NCI-H2227 treated with DMSO at 0.1 percent for 48 hours (cell line): Measurements from ENCODE around the gene TTBK1.

ENCODE experiments used
- DNase-seq: peaks from one replicate; lab custom pipeline; 2025; lab: John Stamatoyannopoulos, UW

The TTBK1 gene

DNA sequence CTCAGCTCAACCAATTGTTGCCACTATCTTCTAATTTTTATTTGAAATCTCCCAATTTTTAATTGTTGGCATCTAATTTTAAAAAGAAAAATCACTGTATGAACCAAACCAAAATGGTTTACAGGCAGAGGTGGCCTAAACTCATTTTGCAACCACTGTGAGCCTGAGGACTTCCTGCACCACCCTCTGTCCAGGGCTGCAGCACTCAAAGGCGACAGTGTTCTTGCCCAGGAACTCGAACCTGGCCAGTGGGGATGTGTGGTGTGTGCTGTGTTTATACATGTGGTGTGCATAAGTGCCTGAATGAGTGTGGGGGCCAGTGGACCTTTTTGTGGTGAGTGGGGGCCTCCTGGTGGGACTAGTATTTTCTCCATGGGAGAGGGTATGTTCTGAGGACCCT is 30.4 kb downstream of the TTBK1 start:
- no peak for DNase-seq

DNA sequence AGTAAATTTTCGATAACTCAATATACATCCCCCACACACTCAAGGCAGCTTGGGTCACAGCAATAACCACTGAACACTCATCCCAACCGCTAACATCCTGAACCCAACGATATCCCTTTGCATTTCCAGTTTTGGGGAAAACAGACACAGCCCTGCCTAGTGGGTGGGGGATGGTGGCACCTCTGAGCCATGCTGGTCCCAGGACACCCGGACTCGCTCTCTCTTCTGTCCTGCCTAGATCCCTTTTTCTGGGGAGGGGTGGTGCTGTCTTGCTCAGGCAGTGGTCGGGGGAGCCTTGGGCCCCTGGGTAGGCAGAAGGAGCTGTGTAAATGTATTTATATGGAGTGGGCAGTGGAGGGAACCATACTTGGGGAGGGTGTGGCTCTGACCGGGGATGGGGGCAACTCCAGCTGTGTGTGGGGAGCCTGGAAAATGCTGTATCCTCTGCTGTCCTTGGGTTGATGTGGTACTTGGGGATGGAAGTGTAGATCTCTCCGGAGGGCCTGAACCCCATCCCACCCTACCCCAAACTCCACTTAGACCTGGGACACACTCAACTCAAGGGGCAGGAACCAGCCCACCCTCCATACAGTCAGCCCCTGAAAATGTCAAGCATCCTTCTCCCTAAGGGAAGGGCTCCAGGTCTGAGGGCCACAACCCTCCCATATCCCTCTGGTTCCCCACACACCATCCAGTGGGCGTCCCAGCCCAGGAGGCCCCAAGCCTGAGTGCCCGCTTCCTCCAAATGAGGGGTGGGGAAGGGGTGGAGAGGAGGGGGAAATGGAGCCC is 31.0 kb downstream of the TTBK1 start:
- DNase-seq = no peak

DNA sequence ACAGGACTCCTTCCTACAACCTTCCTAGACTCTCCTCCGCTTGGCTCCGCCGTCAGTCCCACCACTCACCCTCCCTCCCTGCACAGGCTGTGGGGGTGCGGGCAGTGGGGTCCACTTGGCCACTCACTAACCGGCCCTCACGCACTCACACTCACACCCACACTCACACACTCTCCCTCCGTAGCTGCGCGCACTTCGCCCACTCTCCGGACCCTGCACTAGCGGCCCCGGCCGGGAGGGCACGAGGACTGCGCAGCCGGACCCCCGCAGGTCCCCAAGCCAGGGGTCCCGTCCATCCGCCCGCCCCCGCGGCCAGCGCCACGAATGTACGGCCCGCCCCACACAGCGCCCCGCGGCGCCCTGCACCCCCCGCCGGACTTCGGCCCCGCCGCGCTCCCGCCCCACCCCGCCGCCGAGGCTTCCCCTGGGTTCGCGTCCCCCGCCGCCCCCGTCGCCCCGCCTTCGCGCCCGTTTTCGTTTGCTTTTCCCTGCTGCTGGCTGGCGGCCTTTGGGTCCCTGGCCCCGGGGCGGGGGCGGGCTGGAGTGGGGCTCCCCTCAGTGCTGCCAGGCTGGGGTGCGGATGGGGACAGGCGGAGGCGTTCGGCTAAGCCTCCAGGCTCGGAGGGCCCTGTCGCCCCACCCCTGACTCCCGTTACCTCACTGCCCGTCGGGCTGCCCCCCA is 31.8 kb downstream of the TTBK1 start:
- no peak for DNase-seq

DNA sequence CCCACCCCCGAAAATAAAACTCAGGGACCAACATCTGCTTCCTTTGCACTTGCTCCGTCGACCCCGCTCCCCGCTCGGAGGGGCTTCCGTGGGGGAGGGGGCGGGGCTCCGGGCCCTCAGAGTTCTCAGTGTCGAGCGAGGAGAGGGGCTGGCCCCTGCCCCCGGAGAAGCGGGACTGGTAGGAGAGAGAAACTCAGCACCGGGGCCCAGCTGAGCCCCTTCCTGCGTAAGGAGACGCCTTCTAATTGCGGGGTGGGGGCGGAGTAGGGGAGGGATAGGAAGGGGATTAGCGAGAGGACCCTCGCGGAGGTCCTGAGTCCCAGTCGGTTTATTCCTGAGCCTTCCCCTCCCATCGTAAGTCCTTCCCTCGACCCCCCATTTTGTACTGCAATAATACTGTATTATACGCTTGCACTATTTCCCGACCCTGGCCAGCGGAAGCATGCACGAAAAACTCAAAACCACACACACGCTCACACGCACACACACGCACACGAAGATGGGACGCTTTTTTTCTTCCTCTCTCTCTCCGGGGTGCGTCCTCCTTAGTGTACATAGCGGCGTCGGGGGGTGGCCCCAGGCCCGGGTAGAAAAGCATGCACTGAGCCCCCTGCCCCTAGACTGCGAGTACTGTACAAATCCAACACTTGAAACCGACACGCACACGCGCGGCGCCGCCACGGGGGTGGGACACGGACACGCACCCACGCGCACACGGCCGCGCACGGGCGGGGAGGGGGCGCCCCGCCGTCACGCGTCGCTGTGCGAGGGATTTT is 32.7 kb downstream of the TTBK1 start:
- DNase-seq = no peak

DNA sequence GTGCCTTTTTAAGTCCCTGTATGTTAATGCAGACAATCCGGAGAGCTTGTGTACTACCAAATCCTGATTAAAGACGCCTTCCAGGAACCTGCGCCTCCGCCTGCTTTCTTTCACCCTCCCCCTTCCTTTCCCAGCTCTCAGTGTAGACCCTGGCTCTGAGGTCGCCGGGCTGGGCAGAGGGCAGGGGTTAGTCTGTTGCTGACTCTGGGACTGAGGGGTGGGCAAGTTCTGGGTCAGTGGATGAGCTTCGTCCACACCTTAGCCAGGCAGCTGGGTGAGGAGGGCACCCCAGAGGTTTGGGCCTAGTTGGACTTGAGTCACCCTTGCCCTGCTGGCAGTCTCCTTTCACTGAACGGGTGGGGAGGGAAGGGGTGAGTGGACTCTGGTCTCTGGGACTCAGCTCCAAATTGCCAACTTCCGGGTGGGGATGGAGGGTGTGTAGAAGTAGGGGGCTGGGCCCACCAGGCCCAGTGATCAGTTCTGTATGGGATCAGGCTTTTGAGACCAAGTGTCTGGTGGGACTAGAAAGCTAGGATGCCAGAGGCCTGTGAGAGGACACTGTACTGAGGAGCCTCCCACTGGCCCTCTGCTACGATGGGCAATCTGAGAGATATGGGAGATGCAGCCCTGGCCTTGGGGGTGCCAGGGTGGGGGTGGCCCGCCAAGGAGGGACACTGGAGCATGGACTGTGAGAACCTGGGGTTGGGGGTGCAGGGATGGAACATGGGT is 33.5 kb downstream of the TTBK1 start:
- DNase-seq = no peak

DNA sequence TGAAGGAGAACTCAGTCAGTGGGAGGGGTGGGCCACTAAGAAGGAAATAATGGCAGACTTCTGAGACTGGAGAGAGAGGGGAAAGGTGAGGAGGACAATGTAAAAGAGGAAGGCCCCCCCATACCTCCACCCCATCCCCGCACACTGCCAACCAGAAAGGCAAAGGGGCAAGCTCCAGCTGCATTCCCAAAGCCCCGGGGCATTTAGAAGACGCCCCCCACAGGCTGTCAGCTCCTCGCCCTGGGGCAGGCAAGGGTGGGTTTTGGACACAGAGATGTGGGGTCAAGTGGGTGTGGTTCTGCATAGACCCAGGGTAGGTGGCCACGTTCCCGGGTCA is 34.0 kb downstream of the TTBK1 start:
- DNase-seq = no peak

DNA sequence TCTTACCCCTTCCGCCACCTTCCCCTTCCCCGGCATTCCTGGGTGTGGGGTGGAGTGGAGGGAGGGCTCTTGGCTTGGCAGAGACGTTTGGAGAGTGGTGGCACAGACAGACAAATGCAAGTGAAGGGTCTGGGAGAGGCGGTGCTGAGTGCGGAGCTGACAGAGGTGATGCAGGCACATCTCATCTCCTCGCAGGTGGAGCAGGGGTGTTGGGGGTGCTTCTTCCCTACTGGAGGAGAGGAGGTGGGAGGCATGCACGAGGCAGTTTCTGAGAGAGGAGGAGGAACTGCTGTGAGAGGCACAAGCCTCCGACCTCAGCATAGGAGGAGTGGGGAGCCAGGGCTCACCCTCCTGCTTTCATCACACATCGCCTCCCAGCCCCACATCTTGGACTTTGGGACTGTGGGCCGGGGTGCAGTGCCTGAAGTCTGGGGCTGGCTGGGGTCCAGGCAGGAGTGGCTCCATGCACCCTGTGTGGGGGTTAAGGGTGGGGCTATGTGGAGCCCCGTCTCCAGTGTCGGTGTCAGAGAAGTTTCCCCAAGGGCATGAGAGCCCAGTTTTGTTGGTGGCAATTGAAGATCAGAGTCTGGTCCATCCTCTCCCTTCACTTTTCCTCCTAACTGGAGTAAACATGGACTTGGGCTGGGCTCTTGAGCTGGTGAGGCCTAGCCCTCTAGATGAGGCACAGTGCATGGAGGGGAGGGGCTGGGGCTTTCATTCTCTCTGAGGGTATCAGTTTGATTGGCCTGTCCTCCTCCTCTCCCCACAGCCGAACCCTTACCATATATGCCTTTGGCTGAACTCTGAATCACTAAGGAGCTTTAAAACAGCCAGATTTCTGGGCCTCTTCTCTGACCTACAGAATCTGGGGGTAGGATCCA is 34.6 kb downstream of the TTBK1 start:
- DNase-seq = no peak

DNA sequence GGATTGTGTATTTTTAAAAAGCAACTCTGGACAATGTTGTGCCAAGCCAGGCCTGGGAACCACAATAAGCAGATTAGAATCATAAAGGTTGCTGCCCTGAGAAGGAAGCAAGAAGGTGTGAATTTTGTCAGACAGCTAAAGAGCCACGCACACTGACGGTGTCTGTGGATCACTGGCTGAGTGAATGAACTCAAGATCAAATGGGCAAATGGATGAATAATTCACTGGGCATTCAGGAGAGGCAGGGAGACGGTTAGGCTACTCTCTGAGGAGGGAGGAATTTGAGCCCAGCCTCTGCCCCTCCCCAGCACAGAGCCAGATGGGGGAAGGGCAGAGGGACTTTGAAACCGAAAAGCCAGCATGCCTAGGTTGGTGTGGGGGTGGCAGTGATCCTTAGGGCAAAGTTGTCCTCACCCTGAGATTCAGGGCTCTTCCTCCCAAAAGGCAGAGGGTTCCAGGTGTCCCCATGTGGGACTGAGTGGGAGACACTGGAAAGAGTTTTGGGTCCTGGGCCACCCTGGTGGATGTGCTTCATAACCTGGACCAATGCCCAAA is 35.3 kb downstream of the TTBK1 start:
- DNase-seq = no peak

DNA sequence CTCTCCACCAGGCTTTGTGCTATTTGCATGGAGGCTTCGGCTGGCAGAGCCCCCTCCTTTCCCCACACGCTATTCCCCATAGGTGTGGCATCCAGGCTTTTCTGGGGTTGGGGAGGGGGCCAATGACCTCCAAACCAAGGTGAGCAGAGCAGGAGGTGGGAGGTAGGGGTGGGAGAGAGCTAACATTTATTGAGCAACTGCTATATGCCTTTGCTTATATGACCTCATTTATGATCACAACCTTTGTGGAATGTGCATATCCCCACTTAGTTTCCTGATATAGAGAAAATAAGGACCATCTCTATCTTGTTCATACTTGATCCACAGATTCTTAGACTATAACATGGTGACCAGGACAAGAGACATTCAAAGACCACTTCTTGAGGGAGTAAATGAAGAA is 37.0 kb downstream of the TTBK1 start:
- DNase-seq = no peak

DNA sequence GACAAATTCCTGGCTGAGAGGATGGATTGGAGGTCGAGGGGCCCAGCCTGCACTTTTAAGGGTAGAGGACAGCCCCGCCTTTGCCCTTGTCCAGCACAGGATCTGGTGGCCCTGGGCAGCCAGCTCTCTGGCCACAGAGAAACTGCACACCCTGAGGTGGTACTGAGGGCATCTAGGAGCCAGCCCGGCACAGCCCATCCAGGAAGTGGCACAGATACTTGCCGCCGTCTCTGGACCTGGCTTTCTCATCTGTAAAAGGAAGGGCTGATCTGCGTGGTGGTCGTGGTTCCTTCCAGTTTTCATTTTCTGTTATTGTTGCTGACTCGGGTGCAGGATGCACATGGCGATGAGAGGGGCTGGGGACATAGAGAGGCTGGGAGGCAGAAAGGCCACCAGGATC is 38.8 kb downstream of the TTBK1 start:
- DNase-seq = no peak

DNA sequence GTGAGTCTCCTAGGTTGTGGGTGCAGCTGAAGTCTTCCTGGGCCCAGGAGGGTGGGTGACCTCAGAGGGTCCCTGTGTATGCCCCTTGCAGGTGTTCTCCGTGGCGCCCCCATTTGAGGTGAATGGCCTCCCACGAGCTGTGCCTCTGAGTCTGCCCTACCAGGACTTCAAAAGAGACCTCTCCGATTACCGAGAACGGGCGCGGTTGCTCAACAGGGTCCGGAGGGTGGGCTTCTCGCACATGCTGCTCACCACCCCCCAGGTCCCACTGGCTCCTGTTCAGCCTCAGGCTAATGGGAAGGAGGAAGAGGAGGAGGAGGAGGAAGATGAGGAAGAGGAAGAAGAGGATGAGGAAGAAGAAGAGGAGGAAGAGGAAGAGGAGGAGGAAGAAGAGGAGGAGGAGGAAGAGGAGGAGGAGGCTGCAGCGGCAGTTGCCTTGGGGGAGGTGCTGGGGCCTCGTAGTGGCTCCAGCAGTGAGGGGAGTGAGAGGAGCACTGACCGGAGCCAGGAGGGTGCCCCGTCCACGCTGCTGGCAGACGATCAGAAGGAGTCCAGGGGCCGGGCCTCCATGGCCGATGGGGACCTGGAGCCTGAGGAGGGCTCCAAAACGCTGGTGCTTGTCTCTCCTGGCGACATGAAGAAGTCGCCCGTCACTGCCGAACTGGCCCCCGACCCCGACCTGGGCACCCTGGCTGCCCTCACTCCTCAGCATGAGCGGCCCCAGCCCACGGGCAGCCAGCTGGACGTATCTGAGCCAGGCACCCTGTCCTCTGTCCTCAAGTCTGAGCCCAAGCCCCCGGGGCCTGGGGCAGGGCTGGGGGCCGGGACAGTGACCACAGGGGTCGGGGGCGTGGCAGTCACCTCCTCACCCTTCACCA is 39.6 kb downstream of the TTBK1 start:
- DNase-seq = no peak

DNA sequence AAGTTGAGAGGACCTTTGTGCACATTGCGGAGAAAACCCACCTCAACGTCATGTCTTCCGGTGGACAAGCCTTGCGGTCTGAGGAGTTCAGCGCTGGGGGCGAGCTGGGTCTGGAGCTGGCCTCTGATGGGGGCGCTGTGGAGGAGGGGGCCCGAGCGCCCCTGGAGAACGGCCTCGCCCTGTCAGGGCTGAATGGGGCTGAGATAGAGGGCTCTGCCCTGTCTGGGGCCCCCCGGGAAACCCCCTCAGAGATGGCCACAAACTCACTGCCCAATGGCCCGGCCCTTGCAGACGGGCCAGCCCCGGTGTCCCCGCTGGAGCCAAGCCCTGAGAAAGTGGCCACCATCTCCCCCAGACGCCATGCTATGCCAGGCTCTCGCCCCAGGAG is 40.2 kb downstream of the TTBK1 start:
- DNase-seq = no peak

DNA sequence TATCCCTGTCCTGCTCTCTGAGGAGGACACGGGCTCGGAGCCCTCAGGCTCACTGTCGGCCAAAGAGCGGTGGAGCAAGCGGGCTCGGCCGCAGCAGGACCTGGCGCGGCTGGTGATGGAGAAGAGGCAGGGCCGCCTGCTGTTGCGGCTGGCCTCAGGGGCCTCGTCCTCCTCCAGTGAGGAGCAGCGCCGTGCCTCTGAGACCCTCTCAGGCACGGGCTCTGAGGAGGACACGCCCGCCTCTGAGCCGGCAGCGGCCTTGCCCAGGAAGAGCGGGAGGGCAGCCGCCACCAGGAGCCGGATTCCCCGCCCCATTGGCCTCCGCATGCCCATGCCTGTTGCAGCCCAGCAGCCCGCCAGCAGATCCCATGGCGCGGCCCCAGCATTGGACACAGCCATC is 40.6 kb downstream of the TTBK1 start:
- no peak for DNase-seq

DNA sequence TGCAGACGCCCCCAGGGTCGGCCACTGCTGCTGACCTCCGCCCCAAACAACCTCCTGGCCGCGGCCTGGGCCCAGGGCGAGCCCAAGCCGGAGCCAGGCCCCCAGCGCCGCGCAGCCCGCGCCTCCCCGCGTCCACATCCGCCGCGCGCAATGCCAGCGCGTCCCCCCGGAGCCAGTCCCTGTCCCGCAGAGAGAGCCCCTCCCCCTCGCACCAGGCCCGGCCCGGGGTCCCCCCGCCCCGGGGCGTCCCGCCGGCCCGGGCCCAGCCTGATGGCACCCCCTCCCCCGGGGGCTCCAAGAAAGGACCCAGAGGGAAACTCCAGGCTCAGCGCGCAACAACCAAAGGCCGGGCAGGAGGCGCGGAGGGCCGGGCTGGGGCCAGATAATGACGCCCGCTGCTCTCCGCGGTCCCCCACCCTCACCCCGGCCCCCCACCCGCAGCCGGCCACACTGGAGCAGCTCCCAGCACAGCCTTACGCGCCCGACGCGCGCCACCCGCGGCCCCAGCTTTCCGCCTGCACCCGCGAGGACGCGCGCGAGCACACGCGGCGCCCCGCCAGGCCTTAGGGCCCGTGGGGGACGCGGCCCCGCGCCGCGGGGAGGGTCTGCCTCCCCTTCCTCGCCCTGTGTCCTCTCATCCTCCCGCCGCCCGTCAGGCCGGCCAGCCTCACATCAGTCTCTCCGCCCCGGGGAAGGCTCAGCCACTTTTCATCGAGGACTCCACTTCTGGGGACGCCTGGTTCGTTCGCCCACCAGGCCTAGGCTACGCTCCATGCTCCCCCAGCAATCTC is 41.9 kb downstream of the TTBK1 start:
- DNase-seq = no peak

DNA sequence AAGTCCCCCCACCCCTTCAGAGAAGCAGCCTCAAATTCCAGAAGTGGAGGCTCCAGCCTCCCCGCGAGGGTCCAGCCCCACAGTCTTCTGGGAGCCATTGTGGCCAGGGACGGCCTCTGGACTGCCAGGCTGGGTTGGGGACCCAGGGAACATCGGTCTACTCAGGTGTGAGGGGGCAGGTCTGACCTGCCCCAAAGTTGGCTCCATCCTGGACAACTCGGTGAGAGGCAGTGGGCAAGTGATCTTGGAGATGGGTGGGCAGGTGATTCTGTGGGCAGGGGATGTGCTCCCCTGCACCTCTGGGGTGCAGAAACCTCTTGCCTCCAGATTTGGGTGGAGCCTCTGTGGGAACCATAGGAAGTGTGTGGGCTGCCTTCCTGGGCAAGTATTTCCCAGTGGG is 42.6 kb downstream of the TTBK1 start:
- DNase-seq = no peak

DNA sequence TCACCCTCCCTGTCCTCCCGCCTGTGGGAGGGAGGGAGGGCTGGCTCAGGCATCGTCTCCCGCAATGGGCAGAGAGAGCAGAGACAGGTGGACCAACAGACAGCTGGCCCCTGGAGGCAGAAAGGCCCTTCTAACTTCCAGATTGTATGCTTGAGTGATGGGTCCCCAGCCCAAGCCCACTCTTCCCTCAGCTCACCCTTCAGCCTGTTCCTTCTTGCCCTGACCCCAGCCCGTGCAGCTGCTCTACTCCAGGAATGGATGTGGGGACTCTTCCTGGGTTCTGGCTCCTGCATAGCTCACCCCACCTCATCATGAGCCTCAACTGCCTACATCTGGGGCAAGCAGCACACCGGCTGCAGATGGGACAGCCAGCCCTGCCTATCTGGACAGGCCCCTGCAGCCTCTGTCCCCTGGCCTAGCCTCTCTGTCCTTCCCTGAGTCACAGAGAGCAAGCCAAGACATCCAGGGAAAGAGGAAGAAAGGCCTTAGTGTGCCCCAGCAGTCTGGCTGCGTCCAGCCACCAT is 43.2 kb downstream of the TTBK1 start:
- DNase-seq = no peak

DNA sequence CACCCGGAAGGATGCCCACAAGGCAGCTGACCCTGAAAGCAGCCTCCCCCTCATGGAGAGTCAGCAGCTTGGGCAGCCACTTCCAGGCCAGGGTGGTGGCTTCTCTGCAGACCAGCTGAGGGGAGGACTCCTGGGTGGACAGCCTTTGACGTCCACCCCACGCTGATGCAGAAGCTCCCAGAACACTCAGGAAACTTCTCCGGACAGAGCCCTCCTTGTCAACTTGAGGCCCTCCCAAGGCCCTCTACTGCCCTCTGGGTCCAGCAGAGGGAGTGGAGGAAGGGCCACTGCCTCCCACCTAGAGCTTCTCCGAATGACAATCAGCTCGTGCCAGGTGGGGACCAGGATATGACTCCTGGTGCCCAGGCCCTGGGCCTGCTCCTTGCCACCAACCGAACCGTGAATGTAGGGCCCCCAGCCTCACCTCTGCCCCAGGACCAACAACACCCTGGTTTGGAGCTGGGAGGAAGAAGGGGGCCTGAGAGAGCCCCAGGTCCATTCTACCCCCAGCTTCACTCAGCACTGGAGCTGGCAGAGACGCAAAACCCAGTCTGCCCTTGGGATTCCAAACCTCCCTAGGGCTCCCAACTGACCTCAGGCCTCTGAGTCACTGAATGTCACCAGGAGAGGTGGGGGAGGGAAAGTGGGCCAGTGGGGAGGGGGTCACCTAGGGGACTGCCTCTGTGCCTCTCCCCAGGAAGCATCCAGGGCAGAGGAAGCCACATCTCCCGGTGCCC is 43.9 kb downstream of the TTBK1 start:
- no peak for DNase-seq
